Chondrocyte (in vitro differentiated cells): ENCODE data around the gene BAAT. TPM values are rescaled to one million over a fixed set of nuclear protein-coding genes. Genes with fewer than 3 reads are reported as not detected.
A peak's percentile ranks its signal among the peaks of the same experiment; 100 is the strongest.

Experiments used
- DNase-seq: peaks from one replicate; pipeline ENCODE4 v3.0.0; 2021; ENCODE audit warnings: mixed read lengths, low spot score
- H3K27ac Mint-ChIP-seq: one replicate; pipeline ENCODE4 v1.8.0; 2021; ENCODE audit warnings: mild to moderate bottlenecking, moderate library complexity, mixed read lengths; ENCODE audit not compliant: unreplicated experiment
- H3K27me3 Mint-ChIP-seq: 2 replicates; pipeline ENCODE4 v1.8.0; 2021; ENCODE audit warnings: low read depth, mixed read lengths
- H3K36me3 Mint-ChIP-seq: 2 replicates; pipeline ENCODE4 v1.8.0; 2021; ENCODE audit warnings: low read depth, mixed read lengths
- H3K4me1 Mint-ChIP-seq: 2 replicates; pipeline ENCODE4 v1.8.0; 2021; ENCODE audit warnings: low read depth, mild to moderate bottlenecking, mixed read lengths
- H3K4me3 Mint-ChIP-seq: one replicate; pipeline ENCODE4 v1.8.0; 2021; ENCODE audit warnings: mild to moderate bottlenecking, moderate library complexity, mixed read lengths; ENCODE audit not compliant: unreplicated experiment
- H3K9me3 Mint-ChIP-seq: 2 replicates; pipeline ENCODE4 v1.8.0; 2021; ENCODE audit warnings: low read depth, mixed read lengths
- CTCF ChIP-seq: fragments of 200-600 bp; sonication (generic); IDR thresholded peaks from 2 replicates; pipeline ENCODE4 v1.5.0; 2021; ENCODE audit warnings: antibody characterized with exemption, mild to moderate bottlenecking, moderate library complexity
- total RNA-seq: library from RNA; stranded (reverse); gene quantifications from 3 replicates; pipeline ENCODE4 v1.2.1, GENCODE V29; 2021

BAAT gene
- total RNA-seq, 1 donor from 2014 or later = 0.10 TPM

GRCh38 chr9:101369286-101369685, 15.5 kb downstream of the BAAT start:
- no peaks in the 10 kb centered on the region for H3K27me3 Mint-ChIP-seq
- peaks cover 27% of the 10 kb centered on the region for H3K4me1 Mint-ChIP-seq
- H3K4me3 Mint-ChIP-seq = no peak overlapping the region
- DNase-seq = no peak
- no peak for TF ChIP-seq CTCF
- H3K36me3 Mint-ChIP-seq = no peaks in the 10 kb centered on the region
- no peaks in the 10 kb centered on the region for H3K9me3 Mint-ChIP-seq
- no peak overlapping the region for H3K27ac Mint-ChIP-seq

- Mint-ChIP-seq H3K36me3 (no peaks in the 10 kb centered on the region), H3K27me3 (no peaks in the 10 kb centered on the region), H3K4me3 (no peak overlapping the region), H3K27ac (peak overlapping the region; percentile 22), H3K9me3 (no peaks in the 10 kb centered on the region), H3K4me1 (peaks cover 25% of the 10 kb centered on the region)
- no peak for TF ChIP-seq CTCF
- no peak for DNase-seq
Measured at GRCh38 chr9:101367323-101367722, 17.5 kb downstream of the BAAT start.

DNA sequence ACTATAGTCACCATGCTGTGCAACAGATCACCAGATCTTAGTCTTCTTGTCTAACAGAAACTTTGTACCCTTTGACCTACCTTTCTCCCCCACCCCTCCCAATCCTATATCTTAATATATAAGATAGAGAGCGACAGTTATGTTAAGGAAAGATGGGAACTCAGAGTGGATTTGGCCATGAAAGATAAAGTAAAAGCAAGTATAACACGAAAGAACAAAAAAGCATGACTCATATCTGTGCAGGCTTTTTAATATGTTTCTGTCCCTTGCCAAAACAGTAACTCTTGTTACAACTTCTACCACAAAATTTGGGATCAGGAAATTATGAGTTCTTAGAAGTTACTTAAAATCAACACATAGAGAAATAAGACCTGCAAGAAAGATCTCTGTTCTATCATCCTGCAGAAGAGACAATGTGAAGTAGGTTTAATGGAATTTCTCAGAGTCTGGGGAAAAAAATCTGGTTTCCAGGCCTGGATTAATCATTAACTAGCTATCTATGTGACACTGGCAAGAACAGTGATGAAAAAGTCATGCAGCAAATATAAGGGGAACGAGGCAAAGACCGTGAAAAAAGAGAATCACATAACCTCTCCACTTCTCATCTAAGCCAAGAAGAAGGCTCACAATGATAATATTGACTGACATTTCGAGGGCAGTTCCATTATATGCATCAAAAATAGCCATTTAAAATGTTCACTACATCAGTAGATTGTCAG, 18.6 kb downstream of the BAAT start:
- peaks cover 25% of the 10 kb centered on the region for H3K4me1 Mint-ChIP-seq
- no peaks in the 10 kb centered on the region for H3K9me3 Mint-ChIP-seq
- H3K27me3 Mint-ChIP-seq = no peaks in the 10 kb centered on the region
- H3K27ac Mint-ChIP-seq = peak overlapping the region; percentile 81
- TF ChIP-seq CTCF = no peak
- no peaks in the 10 kb centered on the region for H3K36me3 Mint-ChIP-seq
- no peak for DNase-seq
- no peak overlapping the region for H3K4me3 Mint-ChIP-seq

DNA sequence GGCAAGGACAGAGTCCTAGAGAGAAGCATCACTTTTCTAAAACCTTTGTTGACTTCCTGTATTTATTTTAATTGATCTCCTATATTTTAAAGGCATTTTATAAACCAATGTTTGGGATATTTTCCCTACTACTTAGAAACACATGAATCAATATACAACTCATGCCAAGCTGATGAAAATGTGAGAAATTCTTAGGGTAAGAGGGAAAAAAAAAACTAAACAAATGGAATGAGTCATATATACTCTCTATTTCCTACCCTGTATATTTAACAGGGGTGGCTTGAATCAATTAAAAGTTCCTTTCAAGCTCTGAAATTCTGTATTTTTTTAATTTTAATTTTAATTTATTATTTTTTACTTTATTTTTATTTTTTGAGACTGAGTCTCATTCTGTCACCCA, 19.6 kb downstream of the BAAT start:
- DNase-seq = no peak
- no peak for TF ChIP-seq CTCF
- no peaks in the 10 kb centered on the region for H3K36me3 Mint-ChIP-seq
- no peak overlapping the region for H3K4me3 Mint-ChIP-seq
- H3K9me3 Mint-ChIP-seq = no peaks in the 10 kb centered on the region
- H3K27me3 Mint-ChIP-seq = no peaks in the 10 kb centered on the region
- H3K27ac Mint-ChIP-seq = peak overlapping the region; percentile 90
- H3K4me1 Mint-ChIP-seq = peaks cover 25% of the 10 kb centered on the region

DNA sequence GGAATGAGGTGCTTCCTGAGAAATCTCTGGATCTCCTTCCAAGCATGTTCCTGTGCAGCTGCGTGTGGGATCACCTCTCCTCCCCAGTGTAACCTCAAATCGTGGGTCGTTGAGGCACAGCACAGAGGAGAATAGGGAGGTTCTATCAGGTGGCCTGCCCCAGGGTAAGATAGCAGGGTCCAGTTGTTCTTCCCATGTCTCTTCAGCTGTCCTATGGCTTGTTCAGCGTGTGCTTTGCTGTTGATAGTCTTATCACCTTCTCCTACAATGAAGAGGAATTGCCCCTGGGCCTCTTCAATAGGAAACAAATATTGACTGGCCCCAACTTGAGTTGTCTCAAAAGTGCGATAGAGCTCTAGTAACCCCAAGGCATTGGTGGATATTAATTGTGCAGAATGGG, 22.4 kb downstream of the BAAT start:
- H3K27ac Mint-ChIP-seq = no peak overlapping the region
- no peaks in the 10 kb centered on the region for H3K27me3 Mint-ChIP-seq
- no peak overlapping the region for H3K4me3 Mint-ChIP-seq
- no peak for DNase-seq
- H3K36me3 Mint-ChIP-seq = no peaks in the 10 kb centered on the region
- H3K9me3 Mint-ChIP-seq = no peaks in the 10 kb centered on the region
- H3K4me1 Mint-ChIP-seq = peaks cover 18% of the 10 kb centered on the region
- TF ChIP-seq CTCF = no peak
